Fibroblast of villous mesenchyme (primary cell): ENCODE results near the gene CCDC154. TPM values are rescaled to one million over a fixed set of nuclear protein-coding genes. Genes with fewer than 3 reads are reported as not detected.
"Not testable (repeated sequence)": the region's sequence is repeated elsewhere in the genome, so short reads cannot be mapped to it uniquely, and the experiment has no call there.

ENCODE experiments used
- DNase-seq: peaks from one replicate; pipeline ENCODE4 v3.0.0-alpha.2; 2010; ENCODE audit warnings: low read depth
- H3K4me3 ChIP-seq: 2 replicates; pipeline ENCODE4 v1.5.1; 2011; ENCODE audit warnings: low read depth, mild to moderate bottlenecking, low read length
- total RNA-seq: library from RNA; depleted of rRNA; stranded (reverse); fragments of >200 nt; gene quantifications from 2 replicates; pipeline ENCODE4 v1.2.3, GENCODE V29; 2012
- TF ChIP-seq, protein P1 (sequence below): IDR thresholded peaks from 2 replicates; pipeline ENCODE4 v1.5.1; 2012; ENCODE audit warnings: low read depth, mild to moderate bottlenecking, low read length; ENCODE audit not compliant: insufficient read depth

Gene CCDC154
- total RNA-seq, 1 donor: under 0.01 TPM

DNA sequence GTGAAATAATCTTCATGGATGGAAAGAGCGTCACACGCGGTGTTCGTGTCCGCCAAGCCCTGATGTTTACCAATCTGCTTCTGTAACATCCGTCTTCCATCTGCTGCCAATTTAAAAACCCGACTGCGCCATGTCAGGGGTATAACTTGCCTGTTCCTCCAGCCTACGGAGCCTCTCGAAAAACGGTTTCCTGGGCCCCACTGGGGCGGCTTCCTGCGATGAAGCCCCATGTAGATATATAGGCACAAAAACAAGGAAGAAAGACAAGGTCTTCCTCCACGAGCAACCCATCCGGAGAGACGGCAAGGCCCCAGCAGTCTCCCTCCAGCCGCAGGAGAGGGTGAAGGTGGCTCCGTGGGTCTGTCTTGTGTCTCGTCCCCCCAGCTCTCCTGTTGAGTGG is 44.3 kb upstream of the CCDC154 start, which contains the start of gene PTX4:
TSS of gene PTX4 (minus strand) at position 326 of the 400 bp plus-strand sequence. CDS start at position 291, 35 bp downstream.
- no peak within 1 kb of the TSS for H3K4me3 ChIP-seq
- DNase-seq: no peak
- TF ChIP-seq, protein P1, sequence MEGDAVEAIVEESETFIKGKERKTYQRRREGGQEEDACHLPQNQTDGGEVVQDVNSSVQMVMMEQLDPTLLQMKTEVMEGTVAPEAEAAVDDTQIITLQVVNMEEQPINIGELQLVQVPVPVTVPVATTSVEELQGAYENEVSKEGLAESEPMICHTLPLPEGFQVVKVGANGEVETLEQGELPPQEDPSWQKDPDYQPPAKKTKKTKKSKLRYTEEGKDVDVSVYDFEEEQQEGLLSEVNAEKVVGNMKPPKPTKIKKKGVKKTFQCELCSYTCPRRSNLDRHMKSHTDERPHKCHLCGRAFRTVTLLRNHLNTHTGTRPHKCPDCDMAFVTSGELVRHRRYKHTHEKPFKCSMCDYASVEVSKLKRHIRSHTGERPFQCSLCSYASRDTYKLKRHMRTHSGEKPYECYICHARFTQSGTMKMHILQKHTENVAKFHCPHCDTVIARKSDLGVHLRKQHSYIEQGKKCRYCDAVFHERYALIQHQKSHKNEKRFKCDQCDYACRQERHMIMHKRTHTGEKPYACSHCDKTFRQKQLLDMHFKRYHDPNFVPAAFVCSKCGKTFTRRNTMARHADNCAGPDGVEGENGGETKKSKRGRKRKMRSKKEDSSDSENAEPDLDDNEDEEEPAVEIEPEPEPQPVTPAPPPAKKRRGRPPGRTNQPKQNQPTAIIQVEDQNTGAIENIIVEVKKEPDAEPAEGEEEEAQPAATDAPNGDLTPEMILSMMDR: no peak

DNA sequence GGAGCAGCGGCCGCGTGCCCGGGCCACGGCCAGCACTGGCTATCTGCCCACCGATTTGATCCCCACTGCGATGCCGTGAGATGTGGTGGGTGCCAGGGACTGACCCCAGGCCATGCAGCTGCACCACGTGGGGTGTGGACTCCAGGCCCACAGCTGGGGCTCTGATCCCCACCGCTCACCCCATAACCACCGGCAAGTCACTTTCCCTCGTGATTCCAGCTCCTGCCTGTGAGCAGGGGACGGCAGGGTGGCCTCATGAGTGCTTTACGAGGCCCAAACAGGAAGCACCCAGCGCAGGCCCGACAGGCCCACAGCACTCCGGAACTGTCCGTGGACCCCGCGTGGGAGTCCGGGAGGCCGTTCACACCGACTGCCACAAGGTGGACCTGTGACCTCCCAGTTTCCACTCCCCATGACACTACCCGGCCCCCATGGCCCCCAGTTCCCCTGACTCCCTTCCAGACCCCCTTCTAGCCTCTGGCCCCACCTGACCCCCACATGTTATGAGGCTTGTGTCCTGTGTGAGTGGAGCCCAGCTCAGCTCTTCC is 43.8 kb upstream of the CCDC154 start:
- TF ChIP-seq, protein P1: no peak
- H3K4me3 ChIP-seq: no peak overlapping the region
- DNase-seq: no peak

DNA sequence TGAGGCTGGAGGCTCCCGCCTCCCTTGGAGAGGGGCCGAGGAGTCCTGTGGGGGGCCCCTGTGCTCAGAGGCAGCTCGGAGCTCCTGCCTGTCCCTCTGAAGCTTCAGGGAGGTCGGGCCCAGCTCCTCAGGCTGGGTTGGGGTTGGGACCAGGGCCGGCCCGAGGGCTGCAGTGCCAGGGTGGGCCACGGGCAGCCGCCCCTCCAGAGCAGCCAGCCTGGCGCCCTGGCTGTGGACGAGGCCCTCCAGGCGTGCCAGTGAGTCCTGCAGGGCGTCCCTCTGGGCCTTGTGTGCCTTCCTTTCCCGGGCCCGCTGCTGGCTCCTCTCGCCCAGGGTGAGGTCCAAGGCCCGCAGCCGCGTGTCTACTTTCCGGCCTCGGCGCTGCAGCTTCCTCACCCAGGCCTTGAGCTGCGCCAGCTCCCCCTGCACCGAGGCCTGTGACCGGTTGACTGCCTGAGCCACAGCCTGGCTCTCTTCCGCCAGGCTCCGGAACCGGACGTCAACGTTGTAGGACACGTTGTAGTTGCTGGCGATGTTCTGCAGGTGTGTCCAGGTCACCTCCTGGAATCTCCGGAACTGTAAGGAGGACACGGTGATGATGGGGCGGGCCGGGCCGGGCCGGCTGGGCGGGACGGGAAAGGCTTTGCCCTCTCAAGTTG is 43.2 kb upstream of the CCDC154 start:
- no peak overlapping the region for H3K4me3 ChIP-seq
- DNase-seq: no peak
- TF ChIP-seq, protein P1: no peak

DNA sequence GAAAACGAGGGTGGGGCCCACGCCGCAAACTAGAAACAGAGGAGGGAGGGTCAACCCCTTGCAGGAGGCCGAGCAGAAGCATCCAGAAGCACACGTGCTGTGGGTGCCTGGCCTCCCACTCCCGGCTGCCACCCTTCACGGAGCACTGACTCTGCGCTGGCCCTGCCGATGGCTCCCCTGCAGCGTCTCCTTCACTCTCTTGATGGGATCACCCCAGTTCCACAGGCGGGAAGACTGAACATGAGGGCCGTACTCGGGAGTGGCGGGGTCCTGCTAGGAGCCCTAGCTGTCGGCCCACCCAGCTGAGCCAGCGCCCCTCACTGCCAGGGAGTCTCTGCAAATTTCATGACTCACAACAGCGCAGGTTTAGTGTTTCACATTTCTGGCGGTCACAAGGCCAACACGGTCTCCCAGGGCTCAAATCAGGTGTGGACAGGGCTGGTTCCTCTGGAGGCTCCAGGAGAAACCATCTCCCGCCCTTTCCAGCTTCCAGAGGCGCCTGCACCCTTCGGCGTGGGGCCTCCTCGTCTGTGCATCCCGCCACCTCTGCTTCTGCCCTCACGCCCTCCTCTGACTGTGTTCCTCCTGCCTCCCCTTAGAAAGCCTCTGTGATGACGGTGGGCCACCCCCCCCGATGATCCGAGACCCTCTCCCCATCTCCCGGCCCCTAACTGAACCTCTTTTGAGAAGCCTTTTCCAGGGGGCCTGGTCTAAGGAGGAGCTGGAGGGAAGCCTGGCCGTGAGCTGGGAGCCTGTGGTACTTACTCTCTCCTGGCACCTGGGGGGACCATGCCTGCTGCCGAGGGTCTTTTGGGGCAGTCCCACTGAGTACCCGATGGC is 42.4 kb upstream of the CCDC154 start:
- no peak for DNase-seq
- no peak overlapping the region for H3K4me3 ChIP-seq
- TF ChIP-seq, protein P1: no peak

DNA sequence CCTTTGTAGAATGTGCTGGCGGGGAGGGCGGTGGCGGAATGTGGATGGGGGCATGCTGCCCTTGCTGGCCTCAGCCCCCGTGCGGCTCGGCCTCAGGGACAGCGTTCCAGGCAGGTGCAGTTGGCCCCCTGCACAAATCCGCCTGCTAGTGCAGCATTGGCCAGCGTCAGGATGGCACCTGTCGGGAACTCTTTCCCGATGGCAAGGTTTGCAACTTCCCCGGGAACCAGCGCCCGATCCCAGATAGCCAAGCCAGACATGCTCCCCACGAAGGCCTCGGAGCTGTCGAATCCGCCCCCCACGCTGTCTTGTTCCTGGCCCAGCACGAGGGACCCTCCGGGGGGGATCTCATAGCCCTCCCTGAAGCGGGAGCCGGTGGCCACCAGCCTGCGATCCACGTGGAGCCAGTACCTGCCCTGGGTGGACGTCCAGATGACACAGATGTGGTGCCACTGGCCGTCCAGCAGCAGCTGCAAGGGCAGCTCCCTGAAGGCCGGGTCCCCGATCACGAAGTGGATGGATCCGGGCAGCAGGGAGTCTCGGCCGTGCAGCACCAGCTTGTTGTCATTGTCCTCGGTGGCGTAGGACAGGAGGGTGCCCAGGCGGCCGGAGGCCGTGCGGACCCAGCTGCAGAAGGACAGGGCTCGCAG is 41.6 kb upstream of the CCDC154 start:
- TF ChIP-seq, protein P1: no peak
- H3K4me3 ChIP-seq: no peak overlapping the region

DNA sequence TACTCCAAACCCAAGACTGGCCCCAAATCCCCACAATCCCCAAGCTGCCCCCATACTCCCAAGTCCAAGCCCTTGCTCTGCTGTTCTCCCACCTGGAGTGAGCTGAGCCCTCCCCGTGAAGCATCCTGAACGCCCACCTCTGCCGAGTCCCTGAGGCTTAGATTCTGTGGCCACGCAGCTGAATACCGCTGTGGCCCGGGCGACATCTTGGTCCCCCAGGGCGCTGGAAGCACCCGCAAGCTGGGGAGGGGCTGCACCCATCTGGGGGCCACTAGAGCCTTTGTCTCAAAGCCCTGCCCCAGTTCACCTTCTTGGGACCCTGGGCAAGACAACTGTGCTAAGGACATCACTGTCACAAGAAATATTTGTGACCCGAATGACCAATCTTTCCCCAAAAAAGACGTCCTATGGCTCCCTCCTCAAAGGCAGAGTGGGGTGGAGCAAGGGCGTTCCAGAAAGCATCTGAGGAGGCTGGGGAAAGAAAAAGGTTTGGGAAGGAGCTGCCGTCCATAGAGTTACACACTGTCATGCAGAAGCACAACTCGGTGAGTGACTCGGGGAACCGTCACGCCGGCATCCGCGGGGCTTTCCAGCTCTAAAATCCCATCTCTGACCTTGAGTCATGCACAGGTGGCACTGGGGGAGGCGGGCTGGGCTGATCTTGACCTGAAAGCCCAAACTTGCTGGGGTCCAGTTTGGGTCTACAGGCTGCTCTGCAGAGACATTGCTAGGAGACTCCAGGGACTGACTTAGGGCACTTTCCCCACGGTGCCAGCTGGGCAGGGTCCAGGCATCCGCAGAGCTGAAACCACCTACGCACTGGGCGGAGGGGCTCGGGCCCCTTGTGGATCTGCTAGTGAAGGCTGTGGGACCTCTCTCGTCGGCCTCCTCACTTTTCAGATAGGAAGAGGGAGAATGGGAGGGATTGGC is 37.8 kb upstream of the CCDC154 start:
- TF ChIP-seq, protein P1: no peak
- H3K4me3 ChIP-seq: no peak overlapping the region
- DNase-seq: no peak

More for the DNA sequence above, 41.6 kb upstream of the CCDC154 start:
- no peak for DNase-seq

DNA sequence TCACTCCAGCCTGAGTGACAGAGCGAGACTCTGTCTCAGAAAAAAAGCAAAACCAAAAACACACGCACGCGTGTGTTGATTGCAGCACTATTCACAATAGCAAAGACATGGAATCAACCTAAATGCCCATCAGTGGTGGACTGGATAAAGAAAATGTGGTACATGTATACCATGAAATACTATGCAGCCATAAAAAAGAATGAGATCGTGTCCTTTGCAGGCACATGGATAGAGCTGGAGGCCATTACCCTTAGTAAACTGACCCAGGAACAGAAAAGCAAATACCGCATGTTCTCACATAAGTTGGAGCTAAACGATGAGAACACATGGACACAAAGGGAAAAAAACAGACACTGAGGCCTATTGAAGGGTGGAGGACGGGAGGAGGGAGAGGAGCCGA is 34.6 kb upstream of the CCDC154 start:
- not testable (repeated sequence) for DNase-seq, H3K4me3 ChIP-seq
